ENCODE data around the gene SLC15A3.

GRCh38 chr11:60952742-60953170 is 780 bp upstream of the SLC15A3 start:
- TF ChIP-seq CTCF (conservative IDR thresholded peaks at IDR 0.05) (no peak), EZH2 (IDR thresholded peaks at IDR 0.05; ENCODE audit: low read depth) (no peak)

Measured in PC-9 (cell line).